Fibroblast of villous mesenchyme (primary cell): Measurements from ENCODE around the gene RBMS3. TPM values are rescaled to one million over a fixed set of nuclear protein-coding genes. Genes with fewer than 3 reads are reported as not detected.

Source experiments
- DNase-seq: peaks from one replicate; pipeline ENCODE4 v3.0.0-alpha.2; 2010; ENCODE audit warnings: low read depth
- H3K4me3 ChIP-seq: 2 replicates; pipeline ENCODE4 v1.5.1; 2011; ENCODE audit warnings: low read depth, mild to moderate bottlenecking, low read length
- CTCF ChIP-seq: IDR thresholded peaks from 2 replicates; pipeline ENCODE4 v1.5.1; 2012; ENCODE audit warnings: low read depth, mild to moderate bottlenecking, low read length; ENCODE audit not compliant: insufficient read depth
- total RNA-seq: library from RNA; depleted of rRNA; stranded (reverse); fragments of >200 nt; gene quantifications from 2 replicates; pipeline ENCODE4 v1.2.3, GENCODE V29; 2012

Gene RBMS3
- total RNA-seq, 1 donor: 85.9 TPM

DNA sequence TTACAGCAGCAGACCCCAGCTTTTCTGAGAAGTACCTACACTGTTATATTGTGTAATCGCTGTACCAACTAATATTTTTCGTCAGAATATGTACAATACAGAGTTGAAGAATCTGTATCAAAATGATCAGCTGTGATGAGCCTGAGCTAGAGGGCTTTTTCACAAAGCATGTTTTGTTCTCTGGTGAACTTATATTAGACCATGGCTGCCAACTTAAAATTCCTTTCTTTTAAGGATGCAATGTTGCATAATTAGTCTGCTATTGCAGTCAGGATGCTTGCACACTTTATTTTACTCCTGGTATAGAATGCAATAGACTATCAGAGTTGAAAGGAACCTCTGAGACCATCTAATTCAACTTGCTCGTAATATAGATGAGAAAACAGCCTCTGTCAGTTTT is 127.8 kb downstream of the RBMS3 start:
- DNase-seq: no peak
- H3K4me3 ChIP-seq: no peak overlapping the region
- no peak for TF ChIP-seq CTCF

GRCh38 chr3:29409409-29409808 is 128.5 kb downstream of the RBMS3 start:
- DNase-seq: peak; percentile 61

DNA sequence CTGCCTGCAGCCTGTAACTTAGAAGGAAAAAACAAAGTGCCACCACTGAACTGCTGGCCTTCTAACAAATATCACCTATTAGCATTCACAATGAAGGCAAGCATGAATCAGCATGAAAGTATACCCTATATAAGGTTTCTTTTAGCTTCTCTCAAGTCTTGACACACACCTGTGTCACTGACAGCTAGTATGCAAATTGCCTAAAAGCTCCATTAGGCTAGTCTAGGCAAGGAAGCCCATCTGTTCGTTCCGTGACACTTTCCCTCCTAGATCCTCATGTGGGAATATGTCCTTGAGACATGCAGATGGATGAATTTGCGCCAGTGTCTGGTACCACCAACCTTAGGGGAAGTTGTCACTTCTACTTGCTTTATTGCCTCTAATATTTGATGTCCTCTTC is 129.3 kb downstream of the RBMS3 start:
- no peak for DNase-seq

More at GRCh38 chr3:29409409-29409808, 128.5 kb downstream of the RBMS3 start:
- no peak overlapping the region for H3K4me3 ChIP-seq
- no peak for TF ChIP-seq CTCF

DNA sequence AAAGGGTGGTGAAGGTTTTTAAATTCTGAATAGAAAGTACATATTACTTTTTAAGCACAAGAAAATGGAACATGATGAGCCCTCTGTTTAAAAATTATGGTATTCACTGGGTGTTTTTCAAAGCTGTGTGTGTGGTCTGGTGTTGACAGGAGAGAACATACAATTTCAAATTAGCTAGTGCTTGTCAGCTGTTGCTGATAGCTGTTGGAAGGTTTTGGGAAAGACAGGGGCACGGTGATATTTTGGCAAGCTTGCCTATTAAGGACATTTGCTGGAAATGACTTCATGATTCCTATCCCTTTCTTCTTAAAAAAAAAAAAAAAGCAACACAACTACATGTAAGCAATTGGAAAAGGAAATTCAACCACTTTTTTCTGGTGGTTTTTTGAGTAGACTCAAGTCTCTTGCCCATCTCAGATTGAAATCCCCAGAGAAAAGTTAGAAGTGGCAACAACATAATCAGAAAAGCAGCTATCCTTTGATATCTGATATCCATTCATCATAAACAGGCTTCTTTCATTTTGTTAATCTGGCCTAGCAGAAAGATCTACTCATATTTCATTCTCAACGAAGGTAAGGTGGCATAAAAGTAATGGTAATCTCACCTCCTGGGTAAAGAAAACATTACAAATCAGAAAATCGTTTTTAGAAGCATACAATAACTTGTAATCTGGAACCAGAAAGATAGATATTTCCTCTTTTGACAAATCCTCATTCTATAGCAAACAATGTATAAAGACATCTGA is 130.0 kb downstream of the RBMS3 start:
- no peak for TF ChIP-seq CTCF
- no peak overlapping the region for H3K4me3 ChIP-seq
- no peak for DNase-seq

More for the DNA sequence above, 129.3 kb downstream of the RBMS3 start:
- H3K4me3 ChIP-seq: no peak overlapping the region
- no peak for TF ChIP-seq CTCF

- no peak for DNase-seq
- H3K4me3 ChIP-seq: no peak overlapping the region
- no peak for TF ChIP-seq CTCF
Measured at GRCh38 chr3:29412110-29412509, 131.2 kb downstream of the RBMS3 start.

GRCh38 chr3:29414468-29415224 is 133.8 kb downstream of the RBMS3 start:
- H3K4me3 ChIP-seq: no peak overlapping the region
- no peak for TF ChIP-seq CTCF
- DNase-seq: no peak
